NCI-H2107 treated with DMSO at 0.1 percent for 48 hours (cell line): Measurements from ENCODE around the gene MYOT.
"Not testable (repeated sequence)": the region's sequence is repeated elsewhere in the genome, so short reads cannot be mapped to it uniquely, and the experiment has no call there.

Experiments used
- DNase-seq: peaks from one replicate; lab custom pipeline; 2025; ENCODE audit not compliant: unreplicated experiment; lab: John Stamatoyannopoulos, UW

MYOT gene

DNA sequence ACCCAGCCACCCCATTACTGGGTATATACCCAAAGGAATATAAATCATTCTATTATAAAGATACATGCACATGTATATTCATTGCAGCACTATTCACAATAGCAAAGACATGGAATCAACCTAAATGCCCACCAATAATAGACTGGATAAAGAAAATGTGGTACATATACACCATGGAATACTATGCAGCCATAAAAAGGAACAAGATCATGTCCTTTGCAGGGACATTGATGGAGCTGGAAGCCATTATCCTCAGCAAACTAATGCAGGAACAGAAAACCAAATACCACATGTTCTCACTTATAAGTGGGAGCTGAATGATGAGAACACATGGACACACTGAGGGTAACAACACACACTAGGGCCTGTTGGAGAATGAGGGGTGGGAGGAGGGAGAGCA lies 14.5 kb upstream of the MYOT start:
- DNase-seq = not testable (repeated sequence)

DNA sequence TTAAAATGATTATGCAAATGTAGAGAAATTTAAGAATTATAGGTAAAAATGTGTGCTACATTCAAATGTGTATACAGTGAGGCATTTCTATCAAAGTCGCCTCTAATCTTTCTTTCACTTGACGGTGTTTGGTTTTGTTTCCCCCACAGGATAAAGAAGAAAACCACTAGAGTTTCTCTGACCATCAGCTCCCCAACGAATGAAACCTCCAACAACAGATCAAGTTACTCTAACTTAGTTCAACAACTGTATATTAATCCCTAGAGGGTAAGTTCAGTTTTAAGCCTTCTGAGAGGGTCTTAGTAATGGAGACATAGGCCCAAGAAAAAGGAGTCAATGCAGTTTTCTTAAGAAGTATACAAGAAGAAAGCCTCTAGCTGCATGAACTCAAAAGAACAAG lies 11.5 kb upstream of the MYOT start:
- DNase-seq = no peak

DNA sequence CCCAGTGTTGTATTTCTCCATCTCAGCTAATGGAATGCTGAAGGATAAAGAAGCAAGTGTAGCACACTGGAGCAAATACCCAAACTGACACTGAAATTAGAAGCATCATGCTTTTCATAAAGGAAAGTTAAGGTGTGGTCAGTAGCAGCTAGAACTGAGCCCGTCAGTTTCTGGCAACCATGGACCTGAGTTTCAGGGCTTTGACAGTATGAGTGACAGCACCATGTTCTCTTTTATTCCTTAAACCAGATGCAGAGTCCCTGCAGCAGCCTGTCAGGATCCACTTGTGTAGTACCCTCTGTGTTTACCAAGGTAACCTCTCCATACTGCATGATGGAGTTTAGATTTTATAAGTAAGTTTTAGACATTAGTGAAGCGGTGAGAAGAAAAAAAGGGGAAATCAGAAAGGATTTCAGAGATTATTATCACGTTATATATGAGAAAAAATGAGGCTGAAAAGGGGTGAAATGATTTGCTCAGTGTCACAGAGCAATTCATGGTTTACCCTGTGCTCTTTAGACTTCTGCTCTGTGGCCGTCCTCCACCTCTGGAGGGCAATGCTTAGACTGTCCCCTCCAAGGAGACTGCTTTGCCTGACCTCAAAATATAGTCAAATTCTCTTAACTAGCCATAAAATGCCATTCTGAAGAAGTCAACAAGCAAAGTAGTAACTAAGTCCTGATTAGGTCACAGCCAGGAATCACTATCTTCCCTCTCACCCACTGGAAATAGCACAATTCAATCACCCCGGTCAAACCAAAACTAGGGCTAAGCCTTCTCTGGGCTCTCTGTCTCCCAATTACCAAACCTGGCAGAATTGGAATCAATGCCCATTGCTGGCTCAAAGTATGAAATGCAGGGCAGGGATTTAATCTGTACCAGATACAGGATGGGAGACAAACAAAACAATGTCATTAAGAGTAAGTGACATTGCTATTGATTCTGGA lies 10.5 kb upstream of the MYOT start:
- no peak for DNase-seq

DNA sequence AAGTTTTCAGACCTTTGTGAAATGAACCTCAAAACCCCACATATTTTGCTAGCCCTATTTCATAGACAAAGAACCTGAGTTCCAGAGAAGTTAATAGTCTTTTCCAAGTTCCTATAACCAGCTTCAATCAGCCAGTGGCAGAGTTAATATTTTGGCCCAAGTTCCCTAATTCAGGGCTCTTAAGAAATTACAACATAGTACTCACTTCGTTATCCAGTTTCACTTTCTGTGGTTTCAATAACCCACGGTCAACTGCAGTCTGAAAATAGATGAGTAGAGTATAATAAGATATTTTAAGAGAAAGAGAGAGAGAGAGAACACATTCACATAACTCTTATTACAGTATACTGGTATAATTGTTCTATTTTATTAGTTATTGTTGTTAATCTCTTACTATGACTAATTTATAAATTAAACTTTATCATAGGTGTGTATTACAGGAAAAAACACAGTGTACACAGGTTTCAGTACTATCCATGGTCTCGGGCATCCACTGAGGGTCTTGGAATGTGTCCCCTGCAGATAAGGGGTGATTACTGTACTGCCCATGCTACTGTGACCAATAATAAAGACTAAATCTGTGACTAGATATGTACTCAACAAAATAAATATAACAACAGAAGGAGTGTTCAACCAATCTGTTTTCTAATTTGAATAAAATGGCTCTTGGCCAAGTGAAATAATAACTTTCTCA lies 9.3 kb upstream of the MYOT start:
- DNase-seq = no peak

DNA sequence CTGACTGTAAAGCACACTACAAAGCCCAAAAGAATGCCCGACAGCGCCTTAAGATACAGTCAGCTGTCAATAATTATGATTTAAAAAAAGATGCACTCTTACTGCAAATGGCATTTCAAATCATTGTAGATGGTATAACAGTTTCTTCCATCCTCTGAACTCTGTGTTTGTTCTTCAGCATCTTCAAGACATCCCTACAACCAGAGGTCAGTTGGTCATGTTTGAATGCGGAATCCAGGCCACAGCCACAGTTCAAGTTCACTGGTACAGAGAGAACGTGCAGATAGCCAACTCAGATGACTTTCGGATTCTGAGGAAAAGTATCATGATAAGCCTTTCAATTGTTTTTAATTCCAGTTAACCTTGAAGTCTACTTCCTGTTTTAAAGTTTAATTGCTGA lies 8.7 kb upstream of the MYOT start:
- DNase-seq = no peak

DNA sequence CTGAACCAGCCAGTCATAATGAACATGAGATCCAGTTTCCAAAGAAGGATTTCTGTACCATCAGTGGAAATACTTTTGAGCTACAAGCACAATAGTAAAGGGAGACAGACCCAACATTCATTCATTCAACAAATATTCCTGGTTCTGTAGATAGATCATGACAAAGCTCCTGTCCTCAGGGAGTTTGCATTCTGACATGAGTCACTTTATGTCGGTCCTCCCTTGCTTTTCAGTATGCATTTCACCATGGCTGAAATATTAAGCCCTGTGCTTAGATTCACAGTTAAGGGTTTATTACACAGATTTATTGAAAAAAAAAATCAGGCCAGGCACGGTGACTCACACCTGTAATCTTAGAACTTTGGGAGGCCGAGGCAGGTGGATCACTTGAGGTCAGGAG lies 5.4 kb upstream of the MYOT start:
- no peak for DNase-seq

DNA sequence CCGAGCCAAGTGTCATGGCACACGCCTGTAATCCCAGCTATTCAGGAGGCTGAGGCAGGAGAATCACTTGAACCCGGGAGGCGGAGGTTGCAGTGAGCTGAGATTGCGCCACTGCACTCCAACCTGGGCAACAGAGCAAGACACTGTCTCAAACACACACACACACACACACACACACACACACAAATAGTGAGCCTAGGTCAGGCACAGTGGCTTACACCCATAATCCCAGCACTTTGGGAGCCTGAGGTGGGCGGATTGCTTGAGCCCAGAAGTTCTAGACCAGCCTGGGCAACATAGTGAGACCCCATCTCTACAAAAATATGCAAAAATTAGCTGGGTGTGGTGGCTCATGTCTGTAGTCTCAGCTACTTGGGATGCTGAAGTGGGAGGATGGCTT lies 4.0 kb upstream of the MYOT start:
- not testable (repeated sequence) for DNase-seq

DNA sequence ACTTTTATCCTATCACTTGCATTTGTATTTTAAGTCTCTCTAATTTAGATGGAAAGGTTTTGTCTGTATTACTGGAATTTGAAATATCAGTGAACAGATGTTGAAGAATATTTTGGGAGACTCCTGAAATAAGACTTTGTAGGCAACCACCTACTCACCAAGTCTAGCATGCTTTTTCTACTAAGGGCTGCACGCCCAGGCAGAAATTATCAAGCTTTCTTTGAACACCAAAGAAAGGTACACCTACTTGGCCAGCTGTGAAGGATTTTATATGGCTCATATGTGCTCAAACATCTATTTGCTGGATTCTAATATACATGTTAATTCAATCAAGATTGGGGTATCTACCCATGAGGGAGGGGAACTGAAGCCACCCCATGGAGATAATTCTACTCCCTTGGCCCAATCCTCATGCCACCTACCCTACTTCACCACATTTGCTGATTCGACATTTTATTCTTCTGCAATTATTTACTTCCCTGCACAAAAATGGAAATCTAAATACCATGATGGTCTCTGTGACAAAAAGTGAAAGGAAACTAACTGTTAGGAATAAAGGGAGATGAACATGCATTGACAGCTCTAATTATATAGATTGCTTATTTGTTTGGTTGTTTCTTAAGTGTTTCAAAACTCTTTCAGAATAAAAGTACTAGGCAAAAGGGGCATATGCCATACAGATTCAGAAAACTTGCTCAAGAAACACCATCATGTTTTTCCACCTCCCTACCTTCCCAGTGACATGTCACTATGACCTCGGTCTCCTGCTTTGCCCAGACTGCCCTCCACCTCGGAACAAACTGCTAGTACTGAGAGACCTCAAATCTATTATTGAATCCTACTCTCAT lies 895 bp upstream of the MYOT start:
- DNase-seq = no peak

DNA sequence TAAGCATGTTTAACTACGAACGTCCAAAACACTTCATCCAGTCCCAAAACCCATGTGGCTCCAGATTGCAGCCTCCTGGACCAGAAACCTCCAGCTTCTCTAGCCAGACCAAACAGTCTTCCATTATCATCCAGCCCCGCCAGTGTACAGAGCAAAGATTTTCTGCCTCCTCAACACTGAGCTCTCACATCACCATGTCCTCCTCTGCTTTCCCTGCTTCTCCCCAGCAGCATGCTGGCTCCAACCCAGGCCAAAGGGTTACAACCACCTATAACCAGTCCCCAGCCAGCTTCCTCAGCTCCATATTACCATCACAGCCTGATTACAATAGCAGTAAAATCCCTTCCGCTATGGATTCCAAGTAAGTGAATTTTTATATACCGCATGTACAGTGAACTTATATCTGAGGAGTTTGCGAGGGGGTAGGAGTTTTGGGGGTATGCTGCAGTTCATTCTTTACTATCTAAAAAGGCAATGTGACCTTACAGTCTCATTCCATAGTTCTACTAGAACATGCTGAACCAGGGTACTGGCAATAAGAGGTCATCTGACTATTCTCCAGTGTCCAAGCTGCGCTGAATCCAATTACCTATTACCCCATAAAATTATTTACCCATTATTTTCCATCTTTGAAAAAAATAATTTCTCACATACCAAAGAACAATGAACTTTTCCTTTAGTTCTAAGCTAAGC lies 3.1 kb downstream of the MYOT start:
- no peak for DNase-seq

DNA sequence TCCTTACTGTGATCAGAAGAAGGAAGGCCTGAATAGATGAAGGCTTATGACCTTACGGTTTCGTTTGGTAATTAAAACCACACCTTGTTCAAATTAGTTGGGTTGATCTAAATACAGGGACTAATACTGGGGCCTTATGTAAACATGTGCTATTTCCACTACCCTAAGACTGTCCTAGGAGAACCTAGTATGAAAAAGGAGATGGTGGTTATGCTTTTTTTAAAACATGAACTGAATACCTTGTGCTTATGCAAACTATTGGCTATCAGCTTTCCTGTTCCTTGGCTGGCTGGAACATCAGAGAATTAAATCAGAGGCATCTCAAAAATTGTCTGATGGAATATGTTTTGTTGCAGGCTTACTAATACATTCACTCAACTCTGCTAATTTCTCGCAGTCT lies 3.9 kb downstream of the MYOT start:
- DNase-seq = no peak

DNA sequence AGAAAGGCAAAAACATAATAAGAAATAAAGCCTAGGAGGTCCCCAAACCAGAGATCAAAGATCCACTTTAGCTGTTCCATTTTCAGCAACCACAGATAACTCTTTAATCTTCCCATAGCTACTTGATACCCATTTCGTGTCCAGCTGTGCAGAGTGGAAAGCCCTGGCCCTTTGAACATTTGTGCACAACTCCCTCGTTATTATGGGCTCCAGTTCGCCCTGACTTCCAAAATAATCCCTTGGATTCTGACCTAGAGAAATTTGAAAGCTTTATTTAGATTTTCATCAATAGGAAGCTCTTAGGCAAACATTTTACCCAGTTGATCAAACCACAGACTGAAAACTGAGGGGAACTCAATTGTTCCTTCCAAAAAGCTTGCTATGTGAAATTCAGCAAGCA lies 4.8 kb downstream of the MYOT start:
- DNase-seq = no peak

DNA sequence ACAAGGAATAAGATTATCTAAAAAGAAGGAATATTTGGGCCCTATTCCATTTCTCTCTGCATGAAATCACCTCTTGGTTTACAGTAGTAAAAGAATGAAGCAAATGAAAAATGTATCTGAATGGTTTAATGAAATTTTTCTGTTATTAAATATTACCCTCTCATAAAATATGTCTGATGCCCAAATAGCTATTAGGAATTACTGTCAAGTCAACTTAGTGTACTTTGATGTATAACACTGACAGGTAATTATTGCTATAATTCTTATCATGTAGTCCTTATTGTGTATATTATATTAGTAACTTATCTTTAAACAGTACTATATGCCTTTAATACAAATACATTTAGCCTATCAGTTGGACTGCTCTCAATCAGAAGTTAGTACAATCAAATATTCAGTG lies 8.4 kb downstream of the MYOT start:
- DNase-seq = no peak

DNA sequence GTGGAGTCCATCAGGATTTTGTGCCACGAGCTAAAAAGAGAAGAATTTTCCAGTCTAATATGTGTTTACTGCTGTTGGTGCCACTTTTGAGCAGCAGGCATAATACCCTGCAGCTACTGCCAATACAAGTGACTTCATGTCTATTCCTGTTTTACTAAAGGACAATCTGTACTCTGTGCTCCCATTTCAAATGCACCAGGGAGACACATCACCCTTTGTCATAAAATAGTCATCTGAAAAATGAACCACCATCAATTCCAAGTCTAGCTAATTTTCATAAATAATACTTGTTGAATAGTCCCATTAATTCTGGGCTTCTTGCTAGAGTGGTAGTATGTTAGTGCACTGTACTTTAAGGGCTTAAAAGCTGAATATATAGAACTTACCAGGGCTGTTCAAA lies 12.7 kb downstream of the MYOT start:
- DNase-seq = no peak

DNA sequence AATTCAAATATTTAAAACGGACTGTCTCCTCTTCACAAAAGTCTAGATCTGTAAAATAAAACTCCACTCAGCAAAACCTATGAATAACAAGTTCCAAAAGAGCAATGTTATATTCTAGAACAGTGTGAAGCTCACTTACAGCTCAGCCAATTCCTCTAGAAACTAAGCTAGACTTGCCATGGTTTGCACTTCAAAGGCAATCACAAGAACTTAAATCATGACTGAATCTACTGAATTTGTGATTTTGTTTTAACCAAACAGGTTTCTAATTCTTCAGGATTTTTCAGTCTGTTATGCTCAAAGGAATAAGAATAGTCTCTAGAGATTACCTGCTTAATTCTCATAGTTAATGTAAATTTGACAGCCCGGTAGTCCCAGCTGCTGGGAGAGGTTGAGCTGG lies 20.2 kb downstream of the MYOT start:
- DNase-seq = no peak

DNA sequence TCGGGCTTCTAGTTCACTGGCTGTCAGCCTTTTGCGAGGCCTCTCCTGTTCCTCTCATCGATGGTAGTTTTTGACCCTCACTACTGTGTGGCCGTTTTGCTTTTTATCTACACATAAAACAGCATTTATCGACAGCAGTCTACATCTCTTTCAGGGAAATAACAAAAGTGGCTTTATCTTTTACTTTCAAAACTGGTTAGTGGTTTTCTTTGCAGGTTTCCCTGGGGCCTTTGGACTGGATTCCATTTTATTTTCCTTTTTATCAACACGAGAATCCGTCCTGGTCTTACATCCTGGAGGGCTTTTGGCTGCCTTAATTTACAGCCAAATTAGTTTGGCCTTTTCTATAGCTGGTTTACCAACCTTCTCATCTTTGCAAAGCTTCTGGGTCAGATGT lies 20.8 kb downstream of the MYOT start:
- no peak for DNase-seq

DNA sequence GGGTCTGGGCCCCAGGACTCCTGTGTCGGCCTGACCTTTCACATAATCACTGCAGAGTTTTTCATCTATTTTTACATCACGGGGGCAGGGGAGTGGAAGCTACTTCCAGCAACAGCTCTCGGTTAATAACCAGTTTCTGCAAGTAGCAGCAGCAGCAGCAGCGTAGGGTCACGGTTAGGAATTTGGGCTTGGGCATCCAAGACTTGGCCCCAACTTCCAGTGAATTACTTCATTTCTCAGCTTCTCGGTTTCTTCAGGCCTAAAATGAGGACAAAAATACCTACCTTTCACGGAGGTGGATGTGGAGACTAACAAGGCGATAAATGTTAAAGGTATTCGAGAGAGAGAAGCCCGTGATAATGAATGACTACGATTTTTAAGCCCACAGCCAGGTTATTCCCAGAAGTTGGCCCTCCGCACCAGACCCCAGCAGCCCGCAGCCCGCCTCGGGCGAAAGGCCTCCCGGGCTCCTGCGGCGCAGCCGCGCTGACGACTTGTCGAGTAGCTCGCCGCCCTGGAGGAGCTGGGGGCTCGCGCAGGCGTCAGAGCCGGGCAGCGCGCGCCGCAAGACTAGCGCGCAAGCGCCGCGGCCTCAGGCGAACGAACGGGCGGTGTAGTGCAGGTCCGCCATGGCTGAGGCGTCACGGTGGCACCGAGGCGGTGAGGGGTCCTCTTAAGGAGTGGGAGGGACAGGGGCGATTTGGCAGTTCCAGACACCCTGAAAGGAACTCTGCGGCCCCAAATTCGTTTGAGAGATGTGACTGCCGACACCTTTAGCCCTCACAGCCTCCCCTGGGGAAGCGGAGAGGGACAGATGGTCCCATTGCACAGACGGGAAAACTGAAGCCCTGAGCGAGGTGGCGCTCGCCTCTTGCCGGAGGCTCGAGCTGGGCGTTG lies 21.5 kb downstream of the MYOT start, which contains the start of gene PKD2L2:
PKD2L2 (plus strand) TSS at position 595 of the 897 bp plus-strand sequence; CDS start at position 630, 35 bp downstream.
- no peak for DNase-seq

DNA sequence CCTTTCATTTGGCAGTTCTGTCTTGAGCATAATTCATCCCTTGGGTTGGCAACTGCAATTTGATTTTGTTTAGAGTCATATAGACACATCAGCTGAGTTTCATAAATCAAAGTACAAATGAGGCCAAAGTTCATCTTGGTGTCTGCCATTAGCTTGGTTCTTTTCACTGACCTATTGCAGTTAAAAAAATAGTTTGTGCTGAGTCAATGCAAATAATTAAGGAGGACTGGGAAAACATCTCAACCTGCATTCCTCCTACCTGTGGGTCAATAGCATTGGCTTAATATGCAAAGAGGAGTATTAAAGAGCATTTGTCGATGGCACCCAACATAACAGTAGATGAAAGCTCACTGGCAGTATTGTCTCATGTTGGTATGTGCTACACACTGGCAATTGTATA lies 23.2 kb downstream of the MYOT start:
- no peak for DNase-seq

DNA sequence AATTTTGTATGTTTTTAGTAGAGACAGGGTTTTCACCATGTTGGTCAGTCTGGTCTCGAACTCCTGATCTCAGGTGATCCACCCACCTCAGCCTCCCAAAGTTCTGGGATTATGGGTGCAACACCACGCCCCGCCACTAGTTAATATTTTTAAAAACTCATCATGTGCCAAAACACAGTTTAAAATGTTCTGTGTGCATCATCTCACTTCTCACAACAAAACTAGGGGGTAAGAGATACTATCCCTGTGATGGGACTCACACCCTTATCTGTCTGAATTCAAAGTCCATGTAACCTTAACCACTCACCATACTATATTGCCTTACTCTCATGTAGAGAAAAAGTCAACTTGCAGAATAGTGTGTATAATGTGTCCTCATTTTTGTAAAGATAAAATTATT lies 24.2 kb downstream of the MYOT start:
- no peak for DNase-seq

DNA sequence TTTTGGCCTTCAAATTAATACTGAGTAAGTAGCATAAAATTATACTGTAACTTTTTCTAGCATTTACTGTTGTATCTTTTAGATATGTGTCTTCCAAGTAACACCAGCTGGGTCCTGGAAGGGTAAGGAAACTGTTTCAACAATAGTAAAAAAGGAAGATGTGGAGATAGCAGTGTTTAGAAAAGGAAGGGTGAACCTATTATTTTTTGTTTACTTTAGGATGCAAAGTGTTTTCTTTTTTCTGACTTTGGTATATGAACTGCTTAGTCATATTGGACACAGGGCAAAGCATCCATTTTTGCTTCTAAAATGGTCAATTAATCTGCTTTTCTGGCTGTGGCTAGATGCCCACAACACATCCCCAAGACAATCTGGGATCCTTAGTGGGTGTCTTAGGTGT lies 26.9 kb downstream of the MYOT start:
- DNase-seq = no peak

DNA sequence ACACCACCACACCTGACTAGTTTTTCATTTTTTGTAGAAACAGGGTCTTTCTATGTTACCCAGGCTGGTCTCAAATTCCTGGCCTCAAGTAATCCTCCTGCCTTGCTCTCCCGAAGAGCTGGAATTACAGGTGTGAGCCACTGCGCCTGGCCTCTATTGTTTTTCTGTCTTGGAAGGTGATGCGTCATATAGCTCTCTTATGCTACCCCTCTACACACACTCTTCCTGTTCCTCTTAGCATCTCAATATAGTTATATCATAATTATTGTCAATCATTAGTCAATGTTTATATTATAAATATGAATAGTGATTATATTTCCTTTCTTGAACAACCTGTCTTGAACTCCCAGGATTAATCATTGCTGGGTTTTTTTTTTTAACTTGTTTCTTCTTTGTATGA lies 28.9 kb downstream of the MYOT start:
- no peak for DNase-seq
